Activated naive CD8-positive, alpha-beta T cell treated with anti-CD3 and anti-CD28 coated beads, Interleukin-2, amount 50 U/mL, for 24 hours (primary cell): ENCODE results near the gene ELP4.
A peak's percentile ranks its signal among the peaks of the same experiment; 100 is the strongest.

ENCODE experiments used
- ATAC-seq: fragments of 150-1000 bp; cut with Tn5 transposase; one replicate; pipeline ENCODE4 v1.10.0; 2021
- DNase-seq: peaks from one replicate; pipeline ENCODE4 v3.0.0; 2021
- H3K27ac Mint-ChIP-seq: one replicate; pipeline ENCODE4 v1.8.0; 2021; ENCODE audit warnings: mild to moderate bottlenecking, mixed read lengths
- H3K27me3 Mint-ChIP-seq: one replicate; pipeline ENCODE4 v1.8.0; 2021; ENCODE audit warnings: mixed read lengths
- H3K36me3 Mint-ChIP-seq: one replicate; pipeline ENCODE4 v1.8.0; 2021; ENCODE audit warnings: low read depth, mixed read lengths
- H3K4me1 Mint-ChIP-seq: one replicate; pipeline ENCODE4 v1.8.0; 2021; ENCODE audit warnings: mixed read lengths
- H3K4me3 Mint-ChIP-seq: one replicate; pipeline ENCODE4 v1.8.0; 2021; ENCODE audit warnings: mild to moderate bottlenecking, moderate library complexity, mixed read lengths
- H3K9me3 Mint-ChIP-seq: one replicate; pipeline ENCODE4 v1.8.0; 2021; ENCODE audit warnings: mixed read lengths

ELP4 gene

DNA sequence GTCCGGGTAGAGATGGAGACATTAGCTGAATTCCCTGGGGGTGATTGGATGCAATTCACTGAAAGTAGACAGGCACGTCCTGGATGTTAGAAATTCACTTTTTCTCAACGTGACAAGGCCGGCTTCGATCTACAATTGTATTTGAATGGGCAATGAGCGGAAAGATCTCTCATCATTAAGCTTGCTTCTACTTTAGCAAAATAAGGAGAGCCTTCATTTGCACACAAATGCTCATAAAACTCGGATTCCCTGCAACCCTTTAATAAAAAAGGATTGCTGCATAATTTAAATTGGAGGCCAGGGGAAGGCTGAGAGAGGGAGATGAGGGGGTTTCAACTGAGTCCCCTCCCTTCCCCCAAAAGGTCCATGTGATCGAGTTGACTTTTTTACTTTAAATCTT is 312.2 kb downstream of the ELP4 start:
- ATAC-seq, result no peak
- H3K36me3 Mint-ChIP-seq, result peaks cover 7% of the 10 kb centered on the region
- H3K4me3 Mint-ChIP-seq, result no peak overlapping the region
- peaks cover 3% of the 10 kb centered on the region for H3K9me3 Mint-ChIP-seq
- H3K4me1 Mint-ChIP-seq, result peaks cover 16% of the 10 kb centered on the region
- H3K27me3 Mint-ChIP-seq, result peaks cover 85% of the 10 kb centered on the region
- H3K27ac Mint-ChIP-seq, result no peak overlapping the region
- DNase-seq, result no peak

DNA sequence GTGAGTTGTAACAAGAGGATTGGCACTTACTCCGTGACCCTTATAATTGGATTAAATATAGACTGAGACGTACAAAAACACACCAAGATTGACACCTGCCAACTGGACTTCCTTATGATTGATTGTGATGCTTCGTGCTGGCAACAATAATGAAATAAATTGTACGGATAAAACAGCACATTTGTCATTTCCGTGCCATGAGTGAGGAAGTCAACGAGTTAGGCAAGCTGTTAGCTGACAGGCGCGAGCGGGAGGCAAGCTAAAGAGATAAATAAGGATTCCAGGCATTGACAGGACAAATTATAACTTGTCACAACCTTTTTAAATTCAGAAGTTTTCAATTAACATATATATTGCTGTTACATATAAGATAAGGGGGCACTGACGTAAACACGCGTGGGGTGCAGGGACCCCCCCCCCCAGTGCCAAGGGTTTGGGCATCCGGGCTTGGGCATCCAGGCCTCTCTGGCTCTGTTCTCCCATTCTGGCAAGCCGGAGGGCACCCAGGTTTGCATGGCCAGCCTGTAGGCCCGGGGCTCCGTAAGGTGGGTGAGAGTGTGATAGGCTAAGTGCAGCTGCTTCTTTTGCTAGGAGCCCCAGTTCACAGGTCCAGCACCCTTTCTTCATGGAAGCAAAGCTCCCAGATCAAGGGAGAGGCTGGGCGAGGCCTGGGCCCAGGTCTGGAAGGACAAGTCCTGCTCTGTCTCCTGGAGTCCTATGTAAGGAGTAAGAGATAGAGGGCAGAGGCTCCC is 312.8 kb downstream of the ELP4 start:
- peaks cover 15% of the 10 kb centered on the region for H3K4me1 Mint-ChIP-seq
- H3K4me3 Mint-ChIP-seq, result no peak overlapping the region
- peaks cover 7% of the 10 kb centered on the region for H3K36me3 Mint-ChIP-seq
- H3K9me3 Mint-ChIP-seq, result peaks cover 3% of the 10 kb centered on the region
- ATAC-seq (no peak), DNase-seq (no peak)
- no peak overlapping the region for H3K27ac Mint-ChIP-seq
- H3K27me3 Mint-ChIP-seq, result peaks cover 83% of the 10 kb centered on the region

GRCh38 chr11:31822927-31823643 is 313.5 kb downstream of the ELP4 start:
- H3K4me1 Mint-ChIP-seq, result peaks cover 17% of the 10 kb centered on the region
- H3K27ac Mint-ChIP-seq, result no peak overlapping the region
- peaks cover 7% of the 10 kb centered on the region for H3K36me3 Mint-ChIP-seq
- ATAC-seq (no peak), DNase-seq (no peak)
- no peak overlapping the region for H3K4me3 Mint-ChIP-seq
- H3K9me3 Mint-ChIP-seq, result peaks cover 3% of the 10 kb centered on the region
- peaks cover 88% of the 10 kb centered on the region for H3K27me3 Mint-ChIP-seq

GRCh38 chr11:31823644-31824331 is 314.2 kb downstream of the ELP4 start:
- H3K36me3 Mint-ChIP-seq, result peaks cover 7% of the 10 kb centered on the region
- H3K4me3 Mint-ChIP-seq, result no peak overlapping the region
- H3K9me3 Mint-ChIP-seq, result peaks cover 3% of the 10 kb centered on the region
- peaks cover 16% of the 10 kb centered on the region for H3K4me1 Mint-ChIP-seq
- no peak for ATAC-seq
- peaks cover 88% of the 10 kb centered on the region for H3K27me3 Mint-ChIP-seq
- H3K27ac Mint-ChIP-seq, result peak overlapping the region; percentile 39
- no peak for DNase-seq

- H3K27me3 Mint-ChIP-seq, result peaks cover 88% of the 10 kb centered on the region
- DNase-seq (no peak), ATAC-seq (no peak)
- peaks cover 3% of the 10 kb centered on the region for H3K9me3 Mint-ChIP-seq
- H3K4me1 Mint-ChIP-seq, result peaks cover 16% of the 10 kb centered on the region
- peak overlapping the region; percentile 39 for H3K27ac Mint-ChIP-seq
- peaks cover 7% of the 10 kb centered on the region for H3K36me3 Mint-ChIP-seq
- H3K4me3 Mint-ChIP-seq, result no peak overlapping the region
These were observed 314.8 kb downstream of the ELP4 start for GRCh38 chr11:31824332-31824878.

GRCh38 chr11:31824879-31825837 is 315.6 kb downstream of the ELP4 start:
- ATAC-seq (no peak), DNase-seq (no peak)
- Mint-ChIP-seq H3K27ac (peak overlapping the region; percentile 39), H3K4me1 (peaks cover 16% of the 10 kb centered on the region), H3K27me3 (peaks cover 88% of the 10 kb centered on the region), H3K9me3 (peaks cover 3% of the 10 kb centered on the region), H3K4me3 (no peak overlapping the region), H3K36me3 (peaks cover 7% of the 10 kb centered on the region)

GRCh38 chr11:31825838-31826484 is 316.4 kb downstream of the ELP4 start:
- ATAC-seq (no peak), DNase-seq (no peak)
- H3K27ac Mint-ChIP-seq, result no peak overlapping the region
- H3K4me3 Mint-ChIP-seq, result peak overlapping the region; percentile 7
- H3K4me1 Mint-ChIP-seq, result peaks cover 16% of the 10 kb centered on the region
- peaks cover 7% of the 10 kb centered on the region for H3K36me3 Mint-ChIP-seq
- H3K27me3 Mint-ChIP-seq, result peaks cover 89% of the 10 kb centered on the region
- H3K9me3 Mint-ChIP-seq, result peaks cover 3% of the 10 kb centered on the region

DNA sequence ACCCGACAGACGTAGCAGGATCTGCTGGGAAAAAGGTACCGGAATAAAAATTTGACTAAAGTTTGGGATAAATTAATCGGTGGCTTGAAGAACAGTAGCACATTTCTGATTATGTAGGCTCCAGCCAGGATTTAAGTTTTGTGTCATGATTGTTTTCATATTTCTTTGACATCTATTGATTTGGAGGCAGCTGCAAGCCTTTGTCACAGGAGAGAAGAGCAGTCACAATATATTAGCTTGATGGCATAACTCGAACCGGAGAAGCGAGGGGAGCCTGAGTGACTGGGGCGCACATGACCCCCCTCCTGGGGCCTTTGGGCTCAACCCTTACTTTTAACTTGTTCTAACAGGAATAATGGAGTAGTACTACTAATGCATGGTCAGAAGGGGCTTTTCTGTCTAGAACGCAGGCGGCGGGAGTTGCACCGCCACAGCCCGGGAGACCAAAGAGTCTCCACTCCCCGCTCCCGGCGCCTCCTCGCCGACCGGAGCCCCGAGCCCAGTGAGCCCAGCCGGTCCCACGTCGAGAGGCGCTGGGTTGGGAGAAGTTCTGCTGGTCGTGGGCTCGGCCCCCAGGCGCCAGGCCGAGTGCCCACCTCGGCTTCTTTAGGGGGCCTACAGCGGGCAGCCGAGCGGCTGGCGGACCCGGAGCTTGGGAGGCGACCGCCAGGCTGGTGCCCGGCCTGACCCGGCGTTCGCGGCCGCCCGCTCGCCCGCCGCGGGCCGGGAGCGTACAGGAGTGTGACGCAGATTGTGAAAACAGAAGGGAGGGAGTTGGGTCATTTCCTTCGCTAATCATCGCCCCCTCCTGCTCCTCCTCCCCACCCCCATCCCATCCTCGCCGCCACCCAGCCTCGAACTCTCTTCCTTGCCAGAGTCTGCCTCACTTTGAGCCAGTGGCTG is 317.2 kb downstream of the ELP4 start:
- H3K27me3 Mint-ChIP-seq, result peaks cover 81% of the 10 kb centered on the region
- H3K36me3 Mint-ChIP-seq, result peaks cover 7% of the 10 kb centered on the region
- peak overlapping the region; percentile 7 for H3K4me3 Mint-ChIP-seq
- ATAC-seq, result no peak
- H3K27ac Mint-ChIP-seq, result peak overlapping the region; percentile 56
- H3K4me1 Mint-ChIP-seq, result peaks cover 16% of the 10 kb centered on the region
- no peak for DNase-seq
- H3K9me3 Mint-ChIP-seq, result peaks cover 3% of the 10 kb centered on the region

DNA sequence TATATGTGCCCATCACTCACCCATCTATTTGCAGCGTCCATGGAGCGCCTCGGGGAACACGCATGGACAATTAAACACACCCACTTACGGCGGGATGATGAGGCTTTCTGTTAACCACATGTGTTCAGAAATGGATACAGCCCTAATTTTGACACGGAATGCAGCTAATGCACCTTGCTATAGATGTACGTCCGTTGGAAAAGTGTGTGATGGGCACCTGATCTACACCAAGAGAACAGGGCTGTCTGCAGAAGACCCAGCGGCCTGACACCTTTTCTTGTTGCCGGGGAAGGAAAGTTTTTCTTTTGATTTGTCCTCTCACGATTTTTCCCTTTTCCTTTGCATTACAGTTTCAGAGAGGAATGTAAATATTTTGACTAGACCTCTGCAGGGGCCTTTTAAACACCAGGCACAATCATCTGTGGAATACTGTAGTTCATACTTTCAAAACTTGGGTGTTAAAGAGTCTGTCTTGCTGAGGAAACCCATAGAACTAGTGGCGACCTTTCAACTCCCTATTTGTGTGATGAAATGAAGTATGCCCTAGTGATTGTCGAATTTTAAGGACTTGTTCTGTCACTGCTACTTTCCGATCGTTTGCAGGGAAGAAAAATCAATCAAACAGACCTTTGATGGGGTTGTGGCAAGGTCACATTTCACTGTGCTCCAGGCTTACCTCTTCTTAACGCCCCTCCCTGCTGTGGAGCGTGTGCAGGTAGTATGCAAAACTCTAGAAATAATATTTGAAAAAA is 318.1 kb downstream of the ELP4 start:
- H3K27ac Mint-ChIP-seq, result no peak overlapping the region
- no peak for ATAC-seq
- H3K4me1 Mint-ChIP-seq, result peaks cover 16% of the 10 kb centered on the region
- no peaks in the 10 kb centered on the region for H3K9me3 Mint-ChIP-seq
- H3K27me3 Mint-ChIP-seq, result peaks cover 72% of the 10 kb centered on the region
- no peak overlapping the region for H3K4me3 Mint-ChIP-seq
- H3K36me3 Mint-ChIP-seq, result peaks cover 3% of the 10 kb centered on the region
- DNase-seq, result no peak

GRCh38 chr11:31828217-31828616 is 318.6 kb downstream of the ELP4 start:
- H3K4me1 Mint-ChIP-seq, result peaks cover 16% of the 10 kb centered on the region
- no peak overlapping the region for H3K4me3 Mint-ChIP-seq
- peaks cover 67% of the 10 kb centered on the region for H3K27me3 Mint-ChIP-seq
- DNase-seq (no peak), ATAC-seq (no peak)
- H3K36me3 Mint-ChIP-seq, result peaks cover 3% of the 10 kb centered on the region
- no peaks in the 10 kb centered on the region for H3K9me3 Mint-ChIP-seq
- H3K27ac Mint-ChIP-seq, result no peak overlapping the region

DNA sequence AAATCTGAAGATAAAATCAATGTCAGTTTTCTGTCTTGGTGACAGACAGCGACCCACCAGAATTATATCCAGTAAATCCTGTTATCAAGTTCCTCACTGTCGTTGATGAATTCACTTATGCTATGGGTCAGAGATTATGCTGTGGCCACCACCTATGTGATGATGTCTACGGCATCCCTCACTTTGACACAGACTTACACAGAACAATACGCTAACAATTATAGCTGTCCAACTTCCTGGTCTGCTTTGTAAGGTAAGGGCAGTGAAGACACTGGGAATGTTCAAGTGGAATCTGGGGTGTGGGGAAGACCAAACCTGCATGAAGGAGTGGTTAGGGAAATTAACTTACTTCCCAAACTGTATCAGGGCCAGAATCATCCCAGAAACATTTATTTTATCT is 320.8 kb downstream of the ELP4 start:
- ATAC-seq (no peak), DNase-seq (no peak)
- no peak overlapping the region for H3K4me3 Mint-ChIP-seq
- peaks cover 10% of the 10 kb centered on the region for H3K4me1 Mint-ChIP-seq
- no peaks in the 10 kb centered on the region for H3K9me3 Mint-ChIP-seq
- peaks cover 3% of the 10 kb centered on the region for H3K36me3 Mint-ChIP-seq
- H3K27ac Mint-ChIP-seq, result no peak overlapping the region
- H3K27me3 Mint-ChIP-seq, result peaks cover 52% of the 10 kb centered on the region

DNA sequence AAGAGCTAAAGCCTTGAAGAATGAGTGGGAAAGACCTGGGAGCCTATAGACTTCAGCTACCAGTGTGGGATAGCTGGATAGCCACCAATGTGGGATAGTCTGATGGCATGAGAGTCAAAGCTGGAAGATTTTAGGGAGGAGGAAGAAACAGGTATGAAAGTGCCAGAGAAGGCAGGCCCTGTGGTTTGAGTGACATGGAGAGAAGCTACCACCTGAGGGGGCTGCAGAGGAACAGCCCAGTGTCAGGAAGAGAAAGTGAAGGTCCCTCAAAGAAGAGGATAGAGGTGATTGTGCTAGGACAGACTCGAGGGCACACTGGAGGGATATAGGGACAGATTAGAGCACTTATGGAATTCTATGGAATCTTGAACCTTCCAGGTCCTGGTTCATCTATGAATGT is 324.7 kb downstream of the ELP4 start:
- H3K9me3 Mint-ChIP-seq, result no peaks in the 10 kb centered on the region
- H3K36me3 Mint-ChIP-seq, result no peaks in the 10 kb centered on the region
- no peak overlapping the region for H3K4me3 Mint-ChIP-seq
- no peak for DNase-seq
- H3K4me1 Mint-ChIP-seq, result no peaks in the 10 kb centered on the region
- no peak for ATAC-seq
- H3K27ac Mint-ChIP-seq, result no peak overlapping the region
- H3K27me3 Mint-ChIP-seq, result peaks cover 33% of the 10 kb centered on the region
